Upper lobe of left lung (tissue), 4 donors: Measurements from ENCODE around the gene MIB2.

ENCODE experiments used
- CTCF ChIP-seq, 6 experiments: fragments of 450-650 bp in 4 of 6; fragments of 200-600 bp in 2 of 6; sonication (generic) in 2 of 6; IDR thresholded peaks; one replicate each; pipeline ENCODE4 v1.5.1; 2016 to 2019; ENCODE audit warnings: antibody characterized with exemption in 6 of 6
- POLR2AphosphoS5 ChIP-seq, 2 donors: sonication (generic); formaldehyde crosslinking; IDR thresholded peaks; one replicate each; pipeline ENCODE4 v1.5.1; 2017; ENCODE audit warnings: antibody characterized with exemption in 2 of 2

GRCh38 chr1:1578371-1578940 lies 36.8 kb upstream of the MIB2 start:
- no peak for TF ChIP-seq POLR2AphosphoS5 (IDR thresholded peaks at IDR 0.05)
- TF ChIP-seq CTCF (IDR thresholded peaks at IDR 0.05): no peak
